ENCODE results near the gene NHS. TPM values are rescaled to one million over a fixed set of nuclear protein-coding genes. Genes with fewer than 3 reads are reported as not detected.

The NHS gene
- total RNA-seq, 4 donors from 2014 or later, result 4.6 to 9.9 (median 7.2) TPM

DNA sequence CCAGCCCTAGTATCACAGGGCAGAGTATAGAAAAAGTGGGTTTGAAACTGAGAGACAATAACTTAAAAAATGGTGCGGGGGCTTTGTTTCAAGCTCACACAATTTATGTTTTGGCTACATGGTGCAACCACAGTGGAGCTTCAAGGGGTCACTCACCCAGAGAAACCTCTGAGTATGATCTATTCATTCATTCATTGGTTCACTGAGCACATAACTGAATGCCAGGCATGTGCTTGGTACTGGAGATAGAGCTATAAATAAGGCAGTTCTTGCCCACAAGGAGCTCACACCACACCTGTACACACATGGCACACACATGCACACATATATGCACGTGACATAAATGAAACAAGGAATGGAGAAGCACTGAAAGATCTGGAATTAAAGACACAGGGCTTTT, 171.4 kb downstream of the NHS start:
- Histone ChIP-seq H3K4me1 (no peaks in the 10 kb centered on the region), H3K27ac (no peak overlapping the region), H3K9me3 (no peaks in the 10 kb centered on the region), H3K27me3 (no peaks in the 10 kb centered on the region), H3K4me3 (no peak overlapping the region), H3K36me3 (no peaks in the 10 kb centered on the region)
- 58% methylated on average over 2 of the region's 2 CpGs for WGBS
- TF ChIP-seq POLR2AphosphoS5 (IDR thresholded peaks at IDR 0.05) (no peak), POLR2A (IDR thresholded peaks at IDR 0.05) (no peak), EP300 (IDR thresholded peaks at IDR 0.05) (no peak)
- TF ChIP-seq, protein P1, sequence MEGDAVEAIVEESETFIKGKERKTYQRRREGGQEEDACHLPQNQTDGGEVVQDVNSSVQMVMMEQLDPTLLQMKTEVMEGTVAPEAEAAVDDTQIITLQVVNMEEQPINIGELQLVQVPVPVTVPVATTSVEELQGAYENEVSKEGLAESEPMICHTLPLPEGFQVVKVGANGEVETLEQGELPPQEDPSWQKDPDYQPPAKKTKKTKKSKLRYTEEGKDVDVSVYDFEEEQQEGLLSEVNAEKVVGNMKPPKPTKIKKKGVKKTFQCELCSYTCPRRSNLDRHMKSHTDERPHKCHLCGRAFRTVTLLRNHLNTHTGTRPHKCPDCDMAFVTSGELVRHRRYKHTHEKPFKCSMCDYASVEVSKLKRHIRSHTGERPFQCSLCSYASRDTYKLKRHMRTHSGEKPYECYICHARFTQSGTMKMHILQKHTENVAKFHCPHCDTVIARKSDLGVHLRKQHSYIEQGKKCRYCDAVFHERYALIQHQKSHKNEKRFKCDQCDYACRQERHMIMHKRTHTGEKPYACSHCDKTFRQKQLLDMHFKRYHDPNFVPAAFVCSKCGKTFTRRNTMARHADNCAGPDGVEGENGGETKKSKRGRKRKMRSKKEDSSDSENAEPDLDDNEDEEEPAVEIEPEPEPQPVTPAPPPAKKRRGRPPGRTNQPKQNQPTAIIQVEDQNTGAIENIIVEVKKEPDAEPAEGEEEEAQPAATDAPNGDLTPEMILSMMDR (IDR thresholded peaks at IDR 0.05), result no peak
- no peak for DNase-seq (ENCODE audit: low spot score in 2 of 2)

GRCh38 chrX:17547658-17548057, 172.7 kb downstream of the NHS start:
- 78% methylated on average over 2 of the region's 2 CpGs for WGBS
- TF ChIP-seq POLR2AphosphoS5 (IDR thresholded peaks at IDR 0.05) (no peak), EP300 (IDR thresholded peaks at IDR 0.05) (no peak), POLR2A (IDR thresholded peaks at IDR 0.05) (no peak)
- TF ChIP-seq, protein P1 (IDR thresholded peaks at IDR 0.05), result no peak
- no peak for DNase-seq (ENCODE audit: low spot score in 2 of 2)

GRCh38 chrX:17549107-17549651, 174.2 kb downstream of the NHS start:
- peaks cover 7% of the 10 kb centered on the region for H3K4me1 ChIP-seq
- H3K9me3 ChIP-seq, result no peaks in the 10 kb centered on the region
- no peaks in the 10 kb centered on the region for H3K27me3 ChIP-seq
- TF ChIP-seq POLR2AphosphoS5 (IDR thresholded peaks at IDR 0.05) (no peak), POLR2A (IDR thresholded peaks at IDR 0.05) (no peak), EP300 (IDR thresholded peaks at IDR 0.05) (no peak)
- TF ChIP-seq, protein P1 (IDR thresholded peaks at IDR 0.05), result no peak
- no peaks in the 10 kb centered on the region for H3K36me3 ChIP-seq
- no peak overlapping the region for H3K4me3 ChIP-seq
- 47% methylated on average over 6 of the region's 6 CpGs for WGBS
- DNase-seq (ENCODE audit: low spot score in 2 of 2), result no peak
- no peak overlapping the region for H3K27ac ChIP-seq

More at GRCh38 chrX:17547658-17548057, 172.7 kb downstream of the NHS start:
- H3K4me3 ChIP-seq, result no peak overlapping the region
- H3K9me3 ChIP-seq, result no peaks in the 10 kb centered on the region
- H3K4me1 ChIP-seq, result no peaks in the 10 kb centered on the region
- H3K27ac ChIP-seq, result no peak overlapping the region
- no peaks in the 10 kb centered on the region for H3K36me3 ChIP-seq
- no peaks in the 10 kb centered on the region for H3K27me3 ChIP-seq

- TF ChIP-seq POLR2AphosphoS5 (IDR thresholded peaks at IDR 0.05) (no peak), EP300 (IDR thresholded peaks at IDR 0.05) (no peak), POLR2A (IDR thresholded peaks at IDR 0.05) (no peak)
- TF ChIP-seq, protein P1 (IDR thresholded peaks at IDR 0.05), result no peak
- no peak for DNase-seq (ENCODE audit: low spot score in 2 of 2)
- WGBS, result 80% methylated on average over 5 of the region's 5 CpGs
- Histone ChIP-seq H3K9me3 (no peaks in the 10 kb centered on the region), H3K36me3 (no peaks in the 10 kb centered on the region), H3K27ac (no peak overlapping the region), H3K4me3 (no peak overlapping the region), H3K27me3 (no peaks in the 10 kb centered on the region), H3K4me1 (peaks cover 7% of the 10 kb centered on the region)
These were observed 175.0 kb downstream of the NHS start for GRCh38 chrX:17550011-17550410.

GRCh38 chrX:17552044-17552650, 177.1 kb downstream of the NHS start:
- H3K4me1 ChIP-seq, result peaks cover 7% of the 10 kb centered on the region
- whole genome bisulfite sequencing, result 85% methylated on average over 5 of the region's 5 CpGs
- no peak for DNase-seq (ENCODE audit: low spot score in 2 of 2)
- no peak for TF ChIP-seq POLR2A (IDR thresholded peaks at IDR 0.05)
- no peak for TF ChIP-seq POLR2AphosphoS5 (IDR thresholded peaks at IDR 0.05)
- TF ChIP-seq EP300 (IDR thresholded peaks at IDR 0.05), result no peak
- TF ChIP-seq, protein P1 (IDR thresholded peaks at IDR 0.05), result no peak
- no peaks in the 10 kb centered on the region for H3K27me3 ChIP-seq
- H3K27ac ChIP-seq, result no peak overlapping the region
- no peaks in the 10 kb centered on the region for H3K36me3 ChIP-seq
- H3K4me3 ChIP-seq, result no peak overlapping the region
- no peaks in the 10 kb centered on the region for H3K9me3 ChIP-seq
